Ishikawa (cell line): ENCODE data around the gene TBC1D5.

Source experiments
- CEBPB ChIP-seq: IDR thresholded peaks from 2 replicates; pipeline ENCODE4 v1.6.1; 2012
- CREB1 ChIP-seq: IDR thresholded peaks from 2 replicates; pipeline ENCODE4 v1.6.1; 2012; ENCODE audit warnings: low read depth
- EGR1 ChIP-seq: IDR thresholded peaks from 2 replicates; pipeline ENCODE4 v1.6.1; 2012
- EP300 ChIP-seq: IDR thresholded peaks from 2 replicates; pipeline ENCODE4 v1.6.1; 2012; ENCODE audit warnings: borderline replicate concordance
- FOXM1 ChIP-seq: IDR thresholded peaks from 2 replicates; pipeline ENCODE4 v1.6.1; 2012; ENCODE audit warnings: low read depth, borderline replicate concordance
- MAX ChIP-seq: IDR thresholded peaks from 2 replicates; pipeline ENCODE4 v1.6.1; 2012
- NFIC ChIP-seq: IDR thresholded peaks from 2 replicates; pipeline ENCODE4 v1.6.1; 2012
- RAD21 ChIP-seq: IDR thresholded peaks from 2 replicates; pipeline ENCODE4 v1.6.1; 2012; ENCODE audit warnings: low read depth
- TAF1 ChIP-seq: IDR thresholded peaks from 2 replicates; pipeline ENCODE4 v1.6.1; 2012; ENCODE audit warnings: low read depth, mild to moderate bottlenecking
- TCF12 ChIP-seq: IDR thresholded peaks from 2 replicates; pipeline ENCODE4 v1.6.1; 2012; ENCODE audit warnings: low read depth
- TEAD4 ChIP-seq: IDR thresholded peaks from 2 replicates; pipeline ENCODE4 v1.6.1; 2012
- USF1 ChIP-seq: IDR thresholded peaks from 2 replicates; pipeline ENCODE4 v1.6.1; 2012
- YY1 ChIP-seq: IDR thresholded peaks from 2 replicates; pipeline ENCODE4 v1.6.1; 2012; ENCODE audit warnings: low read depth
- ZBTB7A ChIP-seq: IDR thresholded peaks from 2 replicates; pipeline ENCODE4 v1.6.1; 2012; ENCODE audit warnings: low read depth
- TF ChIP-seq, protein P1 (sequence below): IDR thresholded peaks from 2 replicates; pipeline ENCODE4 v1.6.1; 2012; ENCODE audit warnings: low read depth, mild to moderate bottlenecking

Gene TBC1D5

GRCh38 chr3:17765819-17766472 is 23.5 kb upstream of the TBC1D5 start:
- TF ChIP-seq CEBPB (no peak), YY1 (no peak), EGR1 (no peak), RAD21 (no peak), TCF12 (no peak), TAF1 (no peak), NFIC (no peak), FOXM1 (no peak), USF1 (no peak), EP300 (no peak), ZBTB7A (no peak), CREB1 (no peak), TEAD4 (no peak), MAX (no peak)
- TF ChIP-seq, protein P1, sequence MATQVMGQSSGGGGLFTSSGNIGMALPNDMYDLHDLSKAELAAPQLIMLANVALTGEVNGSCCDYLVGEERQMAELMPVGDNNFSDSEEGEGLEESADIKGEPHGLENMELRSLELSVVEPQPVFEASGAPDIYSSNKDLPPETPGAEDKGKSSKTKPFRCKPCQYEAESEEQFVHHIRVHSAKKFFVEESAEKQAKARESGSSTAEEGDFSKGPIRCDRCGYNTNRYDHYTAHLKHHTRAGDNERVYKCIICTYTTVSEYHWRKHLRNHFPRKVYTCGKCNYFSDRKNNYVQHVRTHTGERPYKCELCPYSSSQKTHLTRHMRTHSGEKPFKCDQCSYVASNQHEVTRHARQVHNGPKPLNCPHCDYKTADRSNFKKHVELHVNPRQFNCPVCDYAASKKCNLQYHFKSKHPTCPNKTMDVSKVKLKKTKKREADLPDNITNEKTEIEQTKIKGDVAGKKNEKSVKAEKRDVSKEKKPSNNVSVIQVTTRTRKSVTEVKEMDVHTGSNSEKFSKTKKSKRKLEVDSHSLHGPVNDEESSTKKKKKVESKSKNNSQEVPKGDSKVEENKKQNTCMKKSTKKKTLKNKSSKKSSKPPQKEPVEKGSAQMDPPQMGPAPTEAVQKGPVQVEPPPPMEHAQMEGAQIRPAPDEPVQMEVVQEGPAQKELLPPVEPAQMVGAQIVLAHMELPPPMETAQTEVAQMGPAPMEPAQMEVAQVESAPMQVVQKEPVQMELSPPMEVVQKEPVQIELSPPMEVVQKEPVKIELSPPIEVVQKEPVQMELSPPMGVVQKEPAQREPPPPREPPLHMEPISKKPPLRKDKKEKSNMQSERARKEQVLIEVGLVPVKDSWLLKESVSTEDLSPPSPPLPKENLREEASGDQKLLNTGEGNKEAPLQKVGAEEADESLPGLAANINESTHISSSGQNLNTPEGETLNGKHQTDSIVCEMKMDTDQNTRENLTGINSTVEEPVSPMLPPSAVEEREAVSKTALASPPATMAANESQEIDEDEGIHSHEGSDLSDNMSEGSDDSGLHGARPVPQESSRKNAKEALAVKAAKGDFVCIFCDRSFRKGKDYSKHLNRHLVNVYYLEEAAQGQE = no peak

DNA sequence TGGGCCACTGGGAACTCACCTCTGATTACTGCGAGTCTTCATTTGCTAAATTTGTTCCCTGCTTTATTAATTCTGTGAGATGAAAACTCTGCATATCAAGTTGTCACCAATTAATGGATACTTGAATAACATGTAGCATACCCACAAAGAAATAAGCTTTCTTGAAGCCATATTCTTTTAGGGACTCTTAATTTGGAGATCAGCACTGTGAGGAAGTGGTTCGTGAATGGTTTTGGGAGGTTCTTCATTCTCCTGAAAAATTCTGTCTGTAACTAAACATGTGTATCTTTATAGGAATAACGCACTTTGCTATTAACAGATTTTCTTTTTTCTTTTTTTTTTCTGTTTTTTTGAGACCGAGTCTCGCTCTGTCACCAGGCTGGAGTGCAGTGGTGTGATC is 19.1 kb upstream of the TBC1D5 start:
- TF ChIP-seq FOXM1 (no peak), NFIC (no peak), MAX (no peak), TEAD4 (no peak), RAD21 (no peak), TCF12 (no peak), CEBPB (no peak), CREB1 (no peak), TAF1 (no peak), YY1 (no peak), EGR1 (no peak), ZBTB7A (no peak), EP300 (no peak), USF1 (no peak)
- TF ChIP-seq, protein P1 = no peak

DNA sequence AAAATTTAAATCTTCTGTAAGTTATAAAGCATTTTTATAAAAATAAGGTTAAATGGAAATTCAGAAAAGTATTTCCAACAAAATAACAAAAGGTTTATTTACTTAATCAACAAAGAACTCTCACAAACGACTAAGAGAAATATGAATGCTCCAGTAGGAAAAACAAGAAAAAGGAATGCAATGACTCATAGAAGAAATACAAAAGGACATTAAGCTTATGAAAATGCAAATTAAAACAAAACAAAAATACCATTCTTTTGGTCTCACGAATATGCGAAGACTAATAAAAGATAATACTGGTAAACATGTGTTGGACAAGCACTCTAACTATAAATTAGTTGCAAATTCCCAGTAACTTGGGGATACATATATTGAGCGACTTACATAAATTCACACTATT is 17.5 kb upstream of the TBC1D5 start:
- TF ChIP-seq ZBTB7A = no peak
- no peak for TF ChIP-seq NFIC
- no peak for TF ChIP-seq MAX
- TF ChIP-seq YY1 = no peak
- TF ChIP-seq RAD21 = no peak
- TF ChIP-seq TAF1 = no peak
- no peak for TF ChIP-seq CEBPB
- no peak for TF ChIP-seq CREB1
- TF ChIP-seq, protein P1 = no peak
- no peak for TF ChIP-seq TCF12
- TF ChIP-seq USF1 = no peak
- no peak for TF ChIP-seq FOXM1
- TF ChIP-seq EP300 = no peak
